Upper lobe of right lung (tissue), 1 donor: ENCODE data around the gene B3GNT8. TPM values are rescaled to one million over a fixed set of nuclear protein-coding genes. Genes with fewer than 3 reads are reported as not detected.
A peak's percentile ranks its signal among the peaks of the same experiment; 100 is the strongest.
"Not testable (repeated sequence)": the region's sequence is repeated elsewhere in the genome, so short reads cannot be mapped to it uniquely, and the experiment has no call there.

ENCODE experiments used
- ATAC-seq: fragments of 200-7000 bp; cut with Tn5 transposase; one replicate; pipeline ENCODE4 v1.9.1; 2020; ENCODE audit warnings: mild to moderate bottlenecking, moderate library complexity
- DNase-seq: peaks from one replicate; pipeline ENCODE4 v3.0.0-alpha.2; 2020
- H3K27ac ChIP-seq: fragments of 200-600 bp; one replicate; pipeline ENCODE4 v1.8.0; 2022
- H3K27me3 ChIP-seq: fragments of 200-600 bp; one replicate; pipeline ENCODE4 v1.8.0; 2022; ENCODE audit warnings: mild to moderate bottlenecking
- H3K36me3 ChIP-seq: fragments of 200-600 bp; one replicate; pipeline ENCODE4 v1.8.0; 2022
- H3K4me1 ChIP-seq: fragments of 200-600 bp; one replicate; pipeline ENCODE4 v1.8.0; 2022
- H3K4me3 ChIP-seq: fragments of 200-600 bp; one replicate; pipeline ENCODE4 v1.8.0; 2022; ENCODE audit warnings: mild to moderate bottlenecking
- H3K9me3 ChIP-seq: fragments of 200-600 bp; one replicate; pipeline ENCODE4 v1.8.0; 2022
- CTCF ChIP-seq: fragments of 200-600 bp; IDR thresholded peaks from one replicate; pipeline ENCODE4 v1.8.0; 2022; ENCODE audit warnings: antibody characterized with exemption
- intact Hi-C: fragments of 100-400 bp; cut with DNase I; formaldehyde crosslinking; loops from one replicate; pipeline ENCODE4 v1.11.0; 2022
- total RNA-seq: library from RNA; stranded (reverse); fragmentation: NEBNext Ultra II Directional; extraction: Animal tissue kit (Norgen Biotek cat#: 25700); gene quantifications from one replicate; pipeline ENCODE4 v1.2.1, GENCODE V29; 2021
- donor health status: DM: no; HTN: yes; CAD: no; lungs with severe emphysema.

Gene B3GNT8
- total RNA-seq, 1 donor from 2014 or later: 31.3 TPM

- H3K27me3 ChIP-seq: no peaks in the 10 kb centered on the region
- no peak for TF ChIP-seq CTCF
- peak overlapping the region; percentile 88 for H3K27ac ChIP-seq
- ATAC-seq (no peak), DNase-seq (no peak)
- no peak overlapping the region for H3K4me3 ChIP-seq
- H3K9me3 ChIP-seq: no peaks in the 10 kb centered on the region
- peaks cover 66% of the 10 kb centered on the region for H3K4me1 ChIP-seq
- intact Hi-C loops: no loop called here
- peaks cover 35% of the 10 kb centered on the region for H3K36me3 ChIP-seq
Measured at GRCh38 chr19:41410336-41411054, 16.7 kb downstream of the B3GNT8 start.

- peak; percentile 77 for ATAC-seq
- Histone ChIP-seq H3K4me1 (peaks cover 57% of the 10 kb centered on the region), H3K27ac (peak overlapping the region; percentile 88)
Measured at GRCh38 chr19:41409288-41409687, 17.9 kb downstream of the B3GNT8 start.

GRCh38 chr19:41408846-41409245 lies 18.3 kb downstream of the B3GNT8 start:
- H3K4me3 ChIP-seq, intact Hi-C loops, H3K9me3 ChIP-seq, ATAC-seq, H3K27me3 ChIP-seq, DNase-seq: not testable (repeated sequence)
- peaks cover 25% of the 10 kb centered on the region for H3K36me3 ChIP-seq
- peak overlapping the region; percentile 88 for H3K27ac ChIP-seq
- peaks cover 55% of the 10 kb centered on the region for H3K4me1 ChIP-seq

More at GRCh38 chr19:41409288-41409687, 17.9 kb downstream of the B3GNT8 start:
- TF ChIP-seq CTCF: no peak
- no peaks in the 10 kb centered on the region for H3K27me3 ChIP-seq
- H3K4me3 ChIP-seq: no peak overlapping the region
- DNase-seq: no peak
- peaks cover 24% of the 10 kb centered on the region for H3K36me3 ChIP-seq
- H3K9me3 ChIP-seq: no peaks in the 10 kb centered on the region
- intact Hi-C loops: no loop called here

- no peak for TF ChIP-seq CTCF
- Histone ChIP-seq H3K4me1 (peaks cover 55% of the 10 kb centered on the region), H3K36me3 (peaks cover 28% of the 10 kb centered on the region), H3K27me3 (no peaks in the 10 kb centered on the region), H3K9me3 (no peaks in the 10 kb centered on the region), H3K27ac (peak overlapping the region; percentile 88), H3K4me3 (no peak overlapping the region)
- intact Hi-C loops: no loop called here
- DNase-seq (no peak), ATAC-seq (peak; percentile 11)
Measured at GRCh38 chr19:41408256-41408655, 18.9 kb downstream of the B3GNT8 start.

GRCh38 chr19:41407271-41407670 lies 19.9 kb downstream of the B3GNT8 start:
- intact Hi-C loops: no loop called here
- DNase-seq (no peak), ATAC-seq (peak; percentile 74)
- Histone ChIP-seq H3K4me3 (no peak overlapping the region), H3K9me3 (no peaks in the 10 kb centered on the region), H3K27ac (peak overlapping the region; percentile 88), H3K4me1 (peaks cover 55% of the 10 kb centered on the region), H3K27me3 (no peaks in the 10 kb centered on the region), H3K36me3 (peaks cover 27% of the 10 kb centered on the region)
- no peak for TF ChIP-seq CTCF

- intact Hi-C loops: no loop called here
- ATAC-seq (peak; percentile 1), DNase-seq (no peak)
- TF ChIP-seq CTCF: no peak
- H3K4me3 ChIP-seq: no peak overlapping the region
- H3K36me3 ChIP-seq: peaks cover 16% of the 10 kb centered on the region
- no peaks in the 10 kb centered on the region for H3K27me3 ChIP-seq
- no peaks in the 10 kb centered on the region for H3K9me3 ChIP-seq
- H3K4me1 ChIP-seq: peaks cover 44% of the 10 kb centered on the region
- H3K27ac ChIP-seq: peak overlapping the region; percentile 88
Measured at GRCh38 chr19:41405776-41406175, 21.4 kb downstream of the B3GNT8 start.
